HG02759 (cell line): ENCODE results near the gene EEIG1.
"Not testable (repeated sequence)": the region's sequence is repeated elsewhere in the genome, so short reads cannot be mapped to it uniquely, and the experiment has no call there.

ENCODE experiments used
- ATAC-seq: cut with Tn5 transposase; IDR thresholded peaks from one replicate; pipeline ENCODE4 v1.9.1; 2021; ENCODE audit warnings: mild to moderate bottlenecking, moderate library complexity; ENCODE audit not compliant: unreplicated experiment

EEIG1 gene

DNA sequence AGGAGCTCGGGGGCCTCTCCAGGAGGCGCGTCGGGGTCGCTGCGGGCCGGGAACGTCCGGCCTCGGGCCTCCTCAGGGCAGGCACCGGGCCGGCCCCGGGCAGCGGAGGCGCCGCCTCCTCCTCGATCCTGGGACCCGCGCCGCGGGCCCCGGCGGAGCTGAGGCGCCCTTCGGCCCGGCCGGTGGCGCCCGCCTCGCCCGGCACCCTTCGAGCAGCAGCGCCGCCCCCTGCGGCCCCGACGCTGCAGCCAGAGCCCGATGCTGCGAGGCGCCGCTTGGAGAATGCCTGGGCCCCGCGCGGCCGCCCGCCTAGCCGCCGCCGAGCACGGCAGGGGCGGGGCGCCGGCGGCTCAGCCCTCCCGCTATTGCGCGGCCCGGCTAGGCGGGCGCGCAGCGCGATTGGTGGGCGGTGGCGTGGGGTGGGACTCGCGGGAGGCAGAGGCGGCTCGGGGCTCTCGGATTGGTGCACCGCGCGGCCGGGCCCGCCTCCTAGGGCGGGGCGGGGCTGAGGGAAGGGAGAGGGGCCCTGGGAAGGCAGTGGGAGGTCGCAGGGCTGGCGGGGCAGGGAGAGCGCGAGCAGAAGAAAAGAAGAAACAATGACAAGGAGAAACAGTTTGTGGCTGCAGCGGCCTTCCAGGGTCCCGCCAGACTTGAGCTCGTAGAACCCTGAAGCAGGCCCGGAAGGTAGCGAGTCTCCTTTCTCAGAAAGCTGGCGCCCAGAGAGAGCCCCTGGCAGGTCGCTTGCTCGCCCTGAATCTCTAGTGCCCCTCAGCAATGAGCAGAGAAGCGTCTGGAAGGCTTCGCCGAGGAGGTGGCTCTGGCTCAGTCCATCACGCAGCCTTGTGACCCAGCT is at the start of gene EEIG1:
Gene EEIG1, minus strand, starts transcription at position 284 of the 853 bp plus-strand sequence. CDS start 852 bp downstream, outside the sequence.
- peak; percentile 78 for ATAC-seq

DNA sequence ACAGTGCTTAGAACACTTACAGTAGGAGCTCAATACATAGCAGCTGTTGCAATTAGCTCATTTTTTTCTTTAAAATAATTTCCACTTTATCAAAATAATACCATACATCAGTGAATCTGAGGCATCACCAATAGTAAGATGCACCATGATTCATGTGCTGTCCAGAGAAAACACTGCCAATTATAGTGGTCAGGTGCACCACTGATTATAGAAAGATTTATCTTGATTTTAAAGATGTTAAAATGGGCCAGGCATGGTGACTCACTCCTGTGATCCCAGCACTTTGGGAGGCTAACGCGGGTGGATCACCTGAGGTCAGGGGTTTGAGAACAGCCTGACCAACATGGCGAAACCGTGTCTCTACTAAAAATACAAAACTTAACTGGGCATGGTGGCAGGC is 46.9 kb upstream of the EEIG1 start:
- no peak for ATAC-seq

GRCh38 chr9:128026773-128027541 is 46.2 kb upstream of the EEIG1 start:
- peak; percentile 24 for ATAC-seq

GRCh38 chr9:128026255-128026772 is 45.5 kb upstream of the EEIG1 start:
- peak; percentile 49 for ATAC-seq

GRCh38 chr9:128025736-128026135 is 44.9 kb upstream of the EEIG1 start:
- ATAC-seq, result no peak

GRCh38 chr9:128024761-128025308 is 44.0 kb upstream of the EEIG1 start:
- no peak for ATAC-seq

DNA sequence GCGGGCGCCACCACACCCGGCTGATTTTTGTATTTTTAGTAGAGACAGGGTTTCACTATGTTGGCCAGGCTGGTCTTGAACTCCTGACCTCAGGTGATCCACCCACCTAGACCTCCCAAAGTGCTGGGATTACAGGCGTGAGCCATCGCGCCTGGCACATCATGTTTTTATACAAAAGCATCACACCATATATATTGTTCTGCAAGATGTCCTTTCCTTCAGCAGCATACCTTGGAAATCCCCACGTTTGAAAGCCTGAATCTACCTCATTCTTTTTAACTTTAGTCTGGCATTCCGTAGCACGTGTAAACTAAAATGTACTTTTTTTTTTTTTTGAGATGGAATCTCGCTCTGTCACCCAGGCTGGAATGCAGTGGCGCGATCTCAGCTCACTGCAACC is 42.9 kb upstream of the EEIG1 start:
- not testable (repeated sequence) for ATAC-seq

GRCh38 chr9:128022886-128023285 is 42.1 kb upstream of the EEIG1 start:
- no peak for ATAC-seq

- ATAC-seq, result no peak
These were observed 40.3 kb upstream of the EEIG1 start for GRCh38 chr9:128021098-128021497.

- no peak for ATAC-seq
These were observed 39.9 kb upstream of the EEIG1 start for GRCh38 chr9:128020692-128021091.

DNA sequence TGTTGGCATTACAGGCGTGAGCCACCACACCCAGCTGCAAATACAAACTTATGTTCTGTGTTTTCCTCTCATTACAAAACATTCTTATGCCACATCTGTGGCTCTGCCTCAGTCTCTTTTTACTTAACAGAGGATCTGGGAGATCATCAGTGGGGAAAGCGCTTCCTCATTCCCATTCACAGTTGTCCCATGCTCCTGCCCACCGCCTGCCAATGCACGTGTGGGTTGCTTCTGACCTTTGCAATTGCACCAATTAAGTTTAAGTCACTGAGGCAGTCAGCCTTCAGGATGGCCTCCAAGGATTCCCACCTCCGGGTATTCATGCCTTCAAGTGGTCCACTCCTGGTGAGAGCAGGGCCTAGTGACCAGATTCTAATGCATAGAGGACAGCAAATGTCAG is 34.9 kb upstream of the EEIG1 start:
- ATAC-seq, result no peak

GRCh38 chr9:128011071-128011817 is 30.5 kb upstream of the EEIG1 start:
- no peak for ATAC-seq

GRCh38 chr9:128009639-128010038 is 28.9 kb upstream of the EEIG1 start:
- no peak for ATAC-seq

GRCh38 chr9:128008171-128008570 is 27.4 kb upstream of the EEIG1 start:
- ATAC-seq, result no peak

- peak; percentile 59 for ATAC-seq
These were observed 26.9 kb upstream of the EEIG1 start for GRCh38 chr9:128007566-128008138.

- no peak for ATAC-seq
These were observed 25.7 kb upstream of the EEIG1 start for GRCh38 chr9:128006332-128006996.

DNA sequence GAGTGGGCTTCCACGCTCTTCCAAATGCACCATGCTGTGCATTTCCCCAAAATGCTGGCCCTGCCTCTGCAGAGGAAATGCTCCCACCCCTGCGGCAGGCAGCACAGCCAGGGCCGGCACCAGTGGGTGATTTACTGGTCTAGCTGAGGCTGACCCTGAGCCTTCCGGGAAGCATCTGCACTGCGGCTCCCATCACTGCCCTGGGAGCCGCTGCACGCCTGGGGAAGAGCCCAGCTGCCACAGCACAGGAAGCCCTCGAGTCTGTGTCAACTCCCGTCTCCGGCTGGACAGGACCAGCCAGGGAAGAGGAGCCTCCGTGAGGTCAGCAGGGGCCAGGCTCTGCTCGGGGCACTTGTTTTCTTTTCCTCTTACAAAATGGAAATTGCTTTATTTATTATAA is 25.1 kb upstream of the EEIG1 start:
- ATAC-seq, result no peak

- no peak for ATAC-seq
These were observed 23.3 kb upstream of the EEIG1 start for GRCh38 chr9:128003966-128004604.

- no peak for ATAC-seq
These were observed 22.2 kb upstream of the EEIG1 start for GRCh38 chr9:128002959-128003358.
